Body of pancreas (tissue), 4 donors: ENCODE measurements around the gene IL31RA. TPM values are rescaled to one million over a fixed set of nuclear protein-coding genes. Genes with fewer than 3 reads are reported as not detected.

Experiments used
- ATAC-seq: fragments of 150-250 bp; one replicate; pipeline ENCODE4 v1.9.1; 2016
- DNase-seq, 4 donors: peaks; one replicate each; pipeline ENCODE4 v3.0.0-alpha.2; 2019
- H3K27ac ChIP-seq, 4 donors: fragments of 200-600 bp; sonication (generic); 1 replicate in 3 of 4; 2 replicates in 1 of 4; pipeline versions ENCODE4 v1.5.1 to v1.6.1; 2016 to 2019; ENCODE audit warnings: mild to moderate bottlenecking in 1 of 4, mixed read lengths in 1 of 4, moderate library complexity in 1 of 4
- H3K27me3 ChIP-seq, 2 donors: fragments of 200-600 bp; sonication (generic); one replicate each; pipeline ENCODE4 v1.6.0; 2016; ENCODE audit warnings: mild to moderate bottlenecking in 1 of 2
- H3K36me3 ChIP-seq, 2 donors: fragments of 200-600 bp; sonication (generic); replicated peaks in 1 of 2; 2 replicates each; pipeline ENCODE4 v1.5.1; 2016; ENCODE audit warnings: low read depth in 2 of 2; ENCODE audit not compliant: insufficient read depth in 1 of 2
- H3K4me1 ChIP-seq: fragments of 200-600 bp; sonication (generic); one replicate; pipeline ENCODE4 v1.6.0; 2016
- H3K4me3 ChIP-seq, 2 donors: fragments of 200-600 bp; sonication (generic); 1 replicate in 1 of 2; 2 replicates in 1 of 2; pipeline ENCODE4 v1.5.1; 2016 to 2019
- H3K9me3 ChIP-seq, 3 donors: fragments of 200-600 bp; sonication (generic); 1 replicate in 2 of 3; 2 replicates in 1 of 3; pipeline ENCODE4 v1.5.1; 2016
- POLR2A ChIP-seq, 3 donors: fragments of 450-650 bp; IDR thresholded peaks; one replicate each; pipeline ENCODE4 v1.6.1; 2016; ENCODE audit warnings: antibody characterized with exemption in 3 of 3, mild to moderate bottlenecking in 2 of 3
- WGBS, 2 donors: methylation state at CpG; one replicate each; pipeline ENCODE4 v1.1.5; 2017; 5-methylcytosine and 5-hydroxymethylcytosine counted together
- intact Hi-C: fragments of 100-400 bp; cut with DNase I; formaldehyde crosslinking; loops from one replicate; pipeline ENCODE4 v1.15.1; 2023
- total RNA-seq, 2 donors: library from RNA; depleted of rRNA; stranded (reverse); fragments of >200 nt; gene quantifications; one replicate each; pipeline ENCODE4 v1.1.0, GENCODE V29; 2016
- TF ChIP-seq, protein P1 (sequence below), 7 experiments: fragments of 450-650 bp in 4 of 7; fragments of 200-600 bp in 3 of 7; sonication (generic) in 3 of 7; IDR thresholded peaks; one replicate each; pipeline ENCODE4 v1.5.1; 2016 to 2019; ENCODE audit warnings: antibody characterized with exemption in 7 of 7

The IL31RA gene
- total RNA-seq, 2 donors from 2014 or later: not detected

DNA sequence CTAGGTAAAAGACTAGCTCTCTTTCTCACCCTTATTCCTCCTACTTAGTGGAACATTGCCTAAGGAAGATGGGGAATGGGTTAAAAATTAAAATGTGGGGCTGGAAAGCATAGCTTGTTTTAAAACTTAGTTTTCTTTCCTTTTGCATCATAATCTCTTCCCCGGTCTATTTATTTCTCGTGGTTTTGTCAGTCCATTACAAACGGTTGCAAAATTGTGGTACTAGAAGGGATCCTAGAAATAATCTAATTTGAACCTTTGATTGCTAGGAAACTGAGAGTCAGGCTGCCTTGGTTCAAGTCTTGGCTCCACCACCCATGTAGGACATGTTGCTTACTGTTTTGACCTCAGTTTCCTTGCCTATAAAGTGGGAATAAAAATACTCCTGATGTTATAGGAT lies 1.3 kb downstream of the IL31RA start:
- WGBS, 2 donors: 55 to 72% methylated on average over 3 of the region's 3 CpGs
- H3K27me3 ChIP-seq: peaks cover 0 to 4% of the 10 kb centered on the region in 2 donors
- no peak overlapping the region for H3K27ac ChIP-seq
- no peaks in the 10 kb centered on the region for H3K9me3 ChIP-seq
- DNase-seq: no peak
- no peak overlapping the region for H3K4me3 ChIP-seq
- no peak for ATAC-seq
- no peaks in the 10 kb centered on the region for H3K36me3 ChIP-seq
- no peaks in the 10 kb centered on the region for H3K4me1 ChIP-seq
- intact Hi-C loops: no loop called here
- no peak for TF ChIP-seq POLR2A (IDR thresholded peaks at IDR 0.05)
- TF ChIP-seq, protein P1, sequence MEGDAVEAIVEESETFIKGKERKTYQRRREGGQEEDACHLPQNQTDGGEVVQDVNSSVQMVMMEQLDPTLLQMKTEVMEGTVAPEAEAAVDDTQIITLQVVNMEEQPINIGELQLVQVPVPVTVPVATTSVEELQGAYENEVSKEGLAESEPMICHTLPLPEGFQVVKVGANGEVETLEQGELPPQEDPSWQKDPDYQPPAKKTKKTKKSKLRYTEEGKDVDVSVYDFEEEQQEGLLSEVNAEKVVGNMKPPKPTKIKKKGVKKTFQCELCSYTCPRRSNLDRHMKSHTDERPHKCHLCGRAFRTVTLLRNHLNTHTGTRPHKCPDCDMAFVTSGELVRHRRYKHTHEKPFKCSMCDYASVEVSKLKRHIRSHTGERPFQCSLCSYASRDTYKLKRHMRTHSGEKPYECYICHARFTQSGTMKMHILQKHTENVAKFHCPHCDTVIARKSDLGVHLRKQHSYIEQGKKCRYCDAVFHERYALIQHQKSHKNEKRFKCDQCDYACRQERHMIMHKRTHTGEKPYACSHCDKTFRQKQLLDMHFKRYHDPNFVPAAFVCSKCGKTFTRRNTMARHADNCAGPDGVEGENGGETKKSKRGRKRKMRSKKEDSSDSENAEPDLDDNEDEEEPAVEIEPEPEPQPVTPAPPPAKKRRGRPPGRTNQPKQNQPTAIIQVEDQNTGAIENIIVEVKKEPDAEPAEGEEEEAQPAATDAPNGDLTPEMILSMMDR (IDR thresholded peaks at IDR 0.05): no peak

DNA sequence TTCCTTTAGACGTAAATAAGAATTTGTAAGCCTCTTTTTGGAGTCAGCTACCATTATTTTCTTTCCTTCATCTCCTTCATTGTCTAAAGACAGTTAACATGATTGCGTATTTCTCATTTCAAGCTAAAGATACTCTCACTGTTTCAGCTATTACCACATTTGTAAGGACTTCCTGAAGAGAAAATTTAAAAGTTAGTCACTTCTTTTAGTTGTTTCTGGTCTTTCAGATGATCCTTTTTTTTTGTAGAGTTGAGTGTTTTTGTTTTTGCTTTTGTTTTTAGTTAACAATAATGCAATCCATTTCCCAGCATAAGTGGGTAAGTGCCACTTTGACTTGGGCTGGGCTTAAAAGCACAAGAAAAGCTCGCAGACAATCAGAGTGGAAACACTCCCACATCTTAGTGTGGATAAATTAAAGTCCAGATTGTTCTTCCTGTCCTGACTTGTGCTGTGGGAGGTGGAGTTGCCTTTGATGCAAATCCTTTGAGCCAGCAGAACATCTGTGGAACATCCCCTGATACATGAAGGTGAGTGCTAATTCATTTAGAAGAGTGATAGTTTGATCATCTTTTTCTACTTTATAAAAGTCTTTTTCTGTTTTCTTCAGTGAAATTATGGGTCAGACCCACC lies 2.0 kb downstream of the IL31RA start:
- no peak for TF ChIP-seq POLR2A (IDR thresholded peaks at IDR 0.05)
- TF ChIP-seq, protein P1 (IDR thresholded peaks at IDR 0.05): no peak
- H3K27me3 ChIP-seq: peaks cover 0 to 4% of the 10 kb centered on the region in 2 donors
- H3K4me1 ChIP-seq: no peaks in the 10 kb centered on the region
- no peak overlapping the region for H3K4me3 ChIP-seq
- 77 to 84% methylated on average over 3 of the region's 3 CpGs for WGBS, 2 donors
- DNase-seq (no peak), ATAC-seq (no peak)
- H3K9me3 ChIP-seq: no peaks in the 10 kb centered on the region
- no peaks in the 10 kb centered on the region for H3K36me3 ChIP-seq
- H3K27ac ChIP-seq: no peak overlapping the region
- intact Hi-C loops: no loop called here

DNA sequence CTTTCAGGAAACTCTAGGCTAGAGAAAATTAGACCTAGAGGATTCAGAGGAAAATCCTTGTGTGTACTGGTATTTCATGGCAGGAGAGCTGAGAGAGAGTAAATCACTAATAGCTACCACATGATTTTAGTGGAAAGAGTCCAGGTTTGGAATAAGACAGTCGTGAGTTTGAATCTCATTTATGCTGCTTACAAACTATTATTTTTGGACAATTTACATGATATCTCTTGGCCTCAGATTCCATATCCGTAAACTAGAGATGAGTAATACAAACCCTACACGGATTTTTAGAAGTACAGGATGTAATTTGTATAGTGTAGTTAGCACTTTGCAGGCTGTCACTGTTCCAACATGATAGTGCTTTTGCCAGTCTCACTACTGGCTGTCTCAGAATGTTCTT lies 2.7 kb downstream of the IL31RA start:
- ATAC-seq: no peak
- Histone ChIP-seq H3K9me3 (no peaks in the 10 kb centered on the region), H3K27me3 (peaks cover 0 to 4% of the 10 kb centered on the region in 2 donors), H3K27ac (no peak overlapping the region), H3K4me3 (no peak overlapping the region), H3K36me3 (no peaks in the 10 kb centered on the region), H3K4me1 (no peaks in the 10 kb centered on the region)
- no peak for TF ChIP-seq POLR2A (IDR thresholded peaks at IDR 0.05)
- TF ChIP-seq, protein P1 (IDR thresholded peaks at IDR 0.05): no peak
- intact Hi-C loops: no loop called here
- DNase-seq: no peak
- WGBS, 2 donors: 43 to 47% methylated on average over 3 of the region's 3 CpGs

DNA sequence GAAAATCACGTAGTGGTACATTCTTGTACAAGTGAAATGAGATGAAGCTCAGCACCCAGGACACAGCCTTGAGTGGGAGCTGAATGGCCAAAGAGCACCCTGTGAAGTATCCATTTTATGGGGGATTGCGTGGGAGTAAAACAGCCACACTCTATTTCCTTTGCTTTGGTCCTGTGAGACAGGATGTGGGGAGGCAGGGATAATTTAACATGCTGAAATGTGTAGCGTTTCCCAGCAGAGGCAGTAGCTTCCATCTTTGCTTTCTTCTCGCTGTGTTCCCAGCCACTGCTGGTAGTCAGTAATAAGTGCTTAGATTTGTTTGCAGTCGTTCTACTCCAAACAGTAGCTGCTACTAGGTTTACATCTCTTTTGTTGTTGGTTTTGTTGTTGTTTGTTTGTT lies 4.4 kb downstream of the IL31RA start:
- no peaks in the 10 kb centered on the region for H3K9me3 ChIP-seq
- H3K27me3 ChIP-seq: peaks cover 0 to 4% of the 10 kb centered on the region in 2 donors
- ATAC-seq (no peak), DNase-seq (no peak)
- no peaks in the 10 kb centered on the region for H3K4me1 ChIP-seq
- 70 to 77% methylated on average over 5 of the region's 5 CpGs for WGBS, 2 donors
- H3K4me3 ChIP-seq: no peak overlapping the region
- H3K27ac ChIP-seq: no peak overlapping the region
- TF ChIP-seq POLR2A (IDR thresholded peaks at IDR 0.05): no peak
- TF ChIP-seq, protein P1 (IDR thresholded peaks at IDR 0.05): no peak
- H3K36me3 ChIP-seq: no peaks in the 10 kb centered on the region
- intact Hi-C loops: no loop called here
